Upper lobe of left lung (tissue), 4 donors: ENCODE results near the gene HSPA4.

Experiments
- EP300 ChIP-seq, 4 donors: sonication (generic); formaldehyde crosslinking; IDR thresholded peaks; one replicate each; pipeline ENCODE4 v1.5.1; 2017; ENCODE audit warnings: antibody characterized with exemption in 4 of 4, control low read depth in 2 of 4
- POLR2A ChIP-seq, 4 donors: fragments of 450-650 bp; IDR thresholded peaks; one replicate each; pipeline ENCODE4 v1.5.1; 2016 to 2017; ENCODE audit warnings: antibody characterized with exemption in 4 of 4, mild to moderate bottlenecking in 2 of 4
- POLR2AphosphoS5 ChIP-seq, 2 donors: sonication (generic); formaldehyde crosslinking; IDR thresholded peaks; one replicate each; pipeline ENCODE4 v1.5.1; 2017; ENCODE audit warnings: antibody characterized with exemption in 2 of 2
- TF ChIP-seq, protein P1 (sequence below), 6 experiments: fragments of 450-650 bp in 4 of 6; fragments of 200-600 bp in 2 of 6; sonication (generic) in 2 of 6; IDR thresholded peaks; one replicate each; pipeline ENCODE4 v1.5.1; 2016 to 2019; ENCODE audit warnings: antibody characterized with exemption in 6 of 6

DNA sequence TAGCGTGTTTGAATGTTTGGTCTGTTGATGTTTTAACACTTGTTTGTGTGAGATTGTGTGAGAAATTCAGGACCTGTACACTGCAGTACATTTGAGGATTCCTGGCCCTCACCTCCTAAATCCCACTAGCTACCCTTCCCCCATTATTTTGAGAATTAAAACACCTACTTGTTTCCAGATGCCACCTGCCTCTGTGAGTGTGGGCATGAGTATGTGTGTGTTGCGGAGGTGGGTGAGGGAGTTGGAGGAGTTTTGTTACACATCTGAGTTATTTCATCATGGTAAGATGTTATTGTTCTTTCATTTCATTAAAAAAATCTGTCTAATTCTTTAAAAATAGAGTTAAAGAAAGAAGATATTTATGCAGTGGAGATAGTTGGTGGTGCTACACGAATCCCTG lies 36.3 kb downstream of the HSPA4 start:
- TF ChIP-seq, protein P1, sequence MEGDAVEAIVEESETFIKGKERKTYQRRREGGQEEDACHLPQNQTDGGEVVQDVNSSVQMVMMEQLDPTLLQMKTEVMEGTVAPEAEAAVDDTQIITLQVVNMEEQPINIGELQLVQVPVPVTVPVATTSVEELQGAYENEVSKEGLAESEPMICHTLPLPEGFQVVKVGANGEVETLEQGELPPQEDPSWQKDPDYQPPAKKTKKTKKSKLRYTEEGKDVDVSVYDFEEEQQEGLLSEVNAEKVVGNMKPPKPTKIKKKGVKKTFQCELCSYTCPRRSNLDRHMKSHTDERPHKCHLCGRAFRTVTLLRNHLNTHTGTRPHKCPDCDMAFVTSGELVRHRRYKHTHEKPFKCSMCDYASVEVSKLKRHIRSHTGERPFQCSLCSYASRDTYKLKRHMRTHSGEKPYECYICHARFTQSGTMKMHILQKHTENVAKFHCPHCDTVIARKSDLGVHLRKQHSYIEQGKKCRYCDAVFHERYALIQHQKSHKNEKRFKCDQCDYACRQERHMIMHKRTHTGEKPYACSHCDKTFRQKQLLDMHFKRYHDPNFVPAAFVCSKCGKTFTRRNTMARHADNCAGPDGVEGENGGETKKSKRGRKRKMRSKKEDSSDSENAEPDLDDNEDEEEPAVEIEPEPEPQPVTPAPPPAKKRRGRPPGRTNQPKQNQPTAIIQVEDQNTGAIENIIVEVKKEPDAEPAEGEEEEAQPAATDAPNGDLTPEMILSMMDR (IDR thresholded peaks at IDR 0.05): no peak
- TF ChIP-seq EP300 (IDR thresholded peaks at IDR 0.05) (no peak), POLR2A (IDR thresholded peaks at IDR 0.05) (no peak), POLR2AphosphoS5 (IDR thresholded peaks at IDR 0.05) (no peak)
